ENCODE data around the gene TRPV2.
A peak's percentile ranks its signal among the peaks of the same experiment; 100 is the strongest.
"Not testable (repeated sequence)": the region's sequence is repeated elsewhere in the genome, so short reads cannot be mapped to it uniquely, and the experiment has no call there.

The TRPV2 gene

GRCh38 chr17:16383772-16384287 lies 31.5 kb upstream of the TRPV2 start:
- no peaks in the 10 kb centered on the region for H3K27me3 ChIP-seq (ENCODE audit: insufficient read depth, low read depth, severe bottlenecking)
- no peak for TF ChIP-seq CTCF (IDR thresholded peaks at IDR 0.05; ENCODE audit: low read depth, low read length)
- peaks cover 7% of the 10 kb centered on the region for H3K9me3 ChIP-seq (ENCODE audit: severe bottlenecking)
- no peak overlapping the region for H3K4me3 ChIP-seq (ENCODE audit: low read depth, low read length)
- DNase-seq = no peak
- no peak overlapping the region for H3K27ac ChIP-seq
- no peaks in the 10 kb centered on the region for H3K36me3 ChIP-seq

- H3K27ac ChIP-seq = no peak overlapping the region
- no peaks in the 10 kb centered on the region for H3K27me3 ChIP-seq (ENCODE audit: insufficient read depth, low read depth, severe bottlenecking)
- H3K36me3 ChIP-seq = no peaks in the 10 kb centered on the region
- no peak for DNase-seq
- no peak for TF ChIP-seq CTCF (IDR thresholded peaks at IDR 0.05; ENCODE audit: low read depth, low read length)
- peaks cover 7% of the 10 kb centered on the region for H3K9me3 ChIP-seq (ENCODE audit: severe bottlenecking)
- no peak overlapping the region for H3K4me3 ChIP-seq (ENCODE audit: low read depth, low read length)
Observed at GRCh38 chr17:16384557-16384956, 30.8 kb upstream of the TRPV2 start.

- DNase-seq; H3K27me3 ChIP-seq (ENCODE audit: insufficient read depth, low read depth, severe bottlenecking); H3K9me3 ChIP-seq (ENCODE audit: severe bottlenecking); H3K36me3 ChIP-seq; H3K4me3 ChIP-seq (ENCODE audit: low read depth, low read length); H3K27ac ChIP-seq: not testable (repeated sequence)
Observed at GRCh38 chr17:16386126-16386507, 29.3 kb upstream of the TRPV2 start.

- H3K27me3 ChIP-seq (ENCODE audit: insufficient read depth, low read depth, severe bottlenecking) = no peaks in the 10 kb centered on the region
- no peak overlapping the region for H3K27ac ChIP-seq
- H3K4me3 ChIP-seq (ENCODE audit: low read depth, low read length) = no peak overlapping the region
- no peak for TF ChIP-seq CTCF (IDR thresholded peaks at IDR 0.05; ENCODE audit: low read depth, low read length)
- H3K36me3 ChIP-seq = no peaks in the 10 kb centered on the region
- no peak for DNase-seq
- no peaks in the 10 kb centered on the region for H3K9me3 ChIP-seq (ENCODE audit: severe bottlenecking)
Observed at GRCh38 chr17:16391451-16391850, 23.9 kb upstream of the TRPV2 start.

GRCh38 chr17:16392491-16392890 lies 22.9 kb upstream of the TRPV2 start:
- H3K4me3 ChIP-seq (ENCODE audit: low read depth, low read length); H3K27me3 ChIP-seq (ENCODE audit: insufficient read depth, low read depth, severe bottlenecking); DNase-seq; H3K36me3 ChIP-seq; H3K9me3 ChIP-seq (ENCODE audit: severe bottlenecking); H3K27ac ChIP-seq: not testable (repeated sequence)

GRCh38 chr17:16395887-16396286 lies 19.5 kb upstream of the TRPV2 start:
- H3K27me3 ChIP-seq (ENCODE audit: insufficient read depth, low read depth, severe bottlenecking); DNase-seq; H3K36me3 ChIP-seq; H3K9me3 ChIP-seq (ENCODE audit: severe bottlenecking); H3K4me3 ChIP-seq (ENCODE audit: low read depth, low read length): not testable (repeated sequence)
- H3K27ac ChIP-seq = peak overlapping the region; percentile 57

- not testable (repeated sequence) for H3K27me3 ChIP-seq (ENCODE audit: insufficient read depth, low read depth, severe bottlenecking)
Observed at GRCh38 chr17:16396693-16397092, 18.7 kb upstream of the TRPV2 start.

More at GRCh38 chr17:16396693-16397092, 18.7 kb upstream of the TRPV2 start:
- DNase-seq; H3K36me3 ChIP-seq; H3K9me3 ChIP-seq (ENCODE audit: severe bottlenecking); H3K4me3 ChIP-seq (ENCODE audit: low read depth, low read length): not testable (repeated sequence)
- peak overlapping the region; percentile 57; the same call in 1 of the 2 replicates for H3K27ac ChIP-seq
